SK-N-MC (cell line): ENCODE results near the gene CTNND2.

ENCODE experiments used
- EZH2 ChIP-seq: fragments of 200-600 bp; sonication (generic); IDR thresholded peaks from one replicate; pipeline ENCODE4 v1.6.1; 2017; ENCODE audit warnings: antibody characterized with exemption
- POLR2AphosphoS5 ChIP-seq: IDR thresholded peaks from 2 replicates; pipeline ENCODE4 v1.6.1; 2012; ENCODE audit warnings: mild to moderate bottlenecking, low read depth, low read length, borderline replicate concordance

- TF ChIP-seq EZH2 = no peak
- TF ChIP-seq POLR2AphosphoS5 = no peak
Observed at GRCh38 chr5:11261241-11261640, 643.0 kb downstream of the CTNND2 start.
